H1 (cell line): ENCODE results near the gene SLC17A6. TPM values are rescaled to one million over a fixed set of nuclear protein-coding genes. Genes with fewer than 3 reads are reported as not detected.

Source experiments
- ASH2L ChIP-seq: fragments of 200-600, 300-600 bp; sonication (generic); IDR thresholded peaks from one replicate; pipeline ENCODE4 v1.7.1; 2017; ENCODE audit warnings: low read length
- CHD1 ChIP-seq: IDR thresholded peaks from 2 replicates; pipeline ENCODE4 v1.6.1; 2012; ENCODE audit warnings: low read depth, low read length, improper control_type of control experiment
- EGR1 ChIP-seq: IDR thresholded peaks from 2 replicates; pipeline ENCODE4 v1.6.1; 2011; ENCODE audit warnings: low read depth, low read length, borderline replicate concordance
- HDAC2 ChIP-seq, 2 experiments: fragments of 300-600 bp in 1 of 2; sonication (generic) in 1 of 2; IDR thresholded peaks; 2 replicates each; pipeline ENCODE4 v1.6.1; 2011 to 2012; ENCODE audit warnings: low read depth in 2 of 2, low read length in 2 of 2, mild to moderate bottlenecking in 2 of 2, moderate library complexity in 2 of 2, borderline replicate concordance in 1 of 2, inconsistent platforms in 1 of 2
- RFX5 ChIP-seq: IDR thresholded peaks from 2 replicates; pipeline ENCODE4 v1.6.1; 2011; ENCODE audit warnings: low read depth, low read length, improper control_type of control experiment, borderline replicate concordance
- RNF2 ChIP-seq: fragments of 200-900, 300-1000 bp; sonication (generic); IDR thresholded peaks from 2 replicates; pipeline ENCODE4 v1.7.1; 2016; ENCODE audit warnings: borderline replicate concordance, low read depth, mild to moderate bottlenecking, antibody characterized with exemption, low read length; ENCODE audit not compliant: poor library complexity, severe bottlenecking; ENCODE audit errors: missing control alignments
- SP2 ChIP-seq: IDR thresholded peaks from 2 replicates; pipeline ENCODE4 v1.6.1; 2012; ENCODE audit warnings: mild to moderate bottlenecking, low read length, inconsistent platforms
- SP4 ChIP-seq: IDR thresholded peaks from 2 replicates; pipeline ENCODE4 v1.6.1; 2012; ENCODE audit warnings: low read length, inconsistent platforms
- SUZ12 ChIP-seq: fragments of 200-600 bp; sonication (generic); IDR thresholded peaks from 2 replicates; pipeline ENCODE4 v1.6.1; 2012; ENCODE audit warnings: mild to moderate bottlenecking, inconsistent platforms, low read length, moderate library complexity, mixed read lengths
- polyA plus RNA-seq, 7 experiments: library from polyadenylated mRNA; depleted of rRNA in 3 of 7; stranded (reverse) in 5 of 7; unstranded in 2 of 7; fragments of >200 nt in 5 of 7; fragments of 200-250 nt in 2 of 7; gene quantifications; 1 replicate in 5 of 7; 2 replicates in 1 of 7; 4 replicates in 1 of 7; pipeline versions ENCODE4 v1.2.1 to v1.2.3, GENCODE V29; 2011 to 2013; ENCODE audit warnings: missing spikeins in 2 of 7, mixed read lengths in 2 of 7
- total RNA-seq: library from RNA; stranded (reverse); fragmentation: NEBNext Ultra II Directional; extraction: Animal tissue kit (Norgen Biotek cat#: 25700); gene quantifications from 2 replicates; pipeline ENCODE4 v1.2.1, GENCODE V29; 2021
- TF ChIP-seq, protein P1 (sequence below): IDR thresholded peaks from 2 replicates; pipeline ENCODE4 v1.6.1; 2012; ENCODE audit warnings: inconsistent platforms
- TF ChIP-seq, protein P2 (sequence below): IDR thresholded peaks from 2 replicates; pipeline ENCODE4 v1.6.1; 2012; ENCODE audit warnings: low read length, inconsistent platforms

Gene SLC17A6
- total and polyA plus RNA-seq, 2 of the 8 experiments (the other 6 are each of a cell fraction or from before 2014, with no cell fraction given), result 0.24 to 1.6 TPM

DNA sequence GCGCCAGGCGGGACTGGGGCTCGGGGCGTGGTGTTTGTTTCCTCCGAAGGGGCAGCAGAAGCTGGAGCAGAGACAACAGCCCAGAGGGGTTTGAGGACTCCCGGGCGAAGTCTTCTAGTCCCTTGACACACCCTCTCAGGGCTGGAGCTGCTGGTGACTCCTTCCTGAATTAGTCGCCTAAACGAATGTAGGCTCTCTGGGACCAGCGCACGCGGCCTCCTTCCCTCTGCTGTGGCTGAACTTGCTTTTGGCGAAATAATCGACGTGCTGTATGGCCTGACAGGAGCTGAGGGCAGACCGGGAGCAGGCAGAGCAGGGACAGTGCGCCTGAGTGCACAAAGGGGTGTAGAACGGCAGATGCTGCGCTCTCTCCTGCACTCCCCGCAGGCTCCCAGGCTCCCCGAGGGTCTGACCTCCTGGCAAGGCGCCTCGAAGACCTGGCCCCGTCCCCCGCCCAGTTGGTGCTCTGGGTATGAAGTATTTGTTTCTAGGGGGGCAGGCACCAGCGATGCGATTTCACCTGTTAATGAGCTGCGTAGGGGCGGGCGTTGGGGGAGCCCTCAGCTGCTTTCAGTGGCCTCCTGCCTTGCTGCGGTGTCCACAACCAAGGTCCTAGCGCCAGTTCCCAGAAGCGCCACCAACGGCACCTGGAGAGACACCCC, 5.3 kb downstream of the SLC17A6 start (continued):
- TF ChIP-seq, protein P1, sequence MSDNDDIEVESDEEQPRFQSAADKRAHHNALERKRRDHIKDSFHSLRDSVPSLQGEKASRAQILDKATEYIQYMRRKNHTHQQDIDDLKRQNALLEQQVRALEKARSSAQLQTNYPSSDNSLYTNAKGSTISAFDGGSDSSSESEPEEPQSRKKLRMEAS, result peak; percentile 84
- TF ChIP-seq CHD1 (no peak), SP4 (no peak), SP2 (no peak), SUZ12 (peak; percentile 45; the same call in 1 of the 2 replicates), RFX5 (no peak), RNF2 (peak; percentile 49), EGR1 (no peak), HDAC2 (IDR thresholded peaks at IDR 0.05; ENCODE audit: borderline replicate concordance in 1 of 2, low read depth in 2 of 2, low read length in 2 of 2) (peak in 1 of 2 experiments; percentile 54; a peak in 1 of 4 replicates), ASH2L (peak; percentile 80)
- TF ChIP-seq, protein P2, sequence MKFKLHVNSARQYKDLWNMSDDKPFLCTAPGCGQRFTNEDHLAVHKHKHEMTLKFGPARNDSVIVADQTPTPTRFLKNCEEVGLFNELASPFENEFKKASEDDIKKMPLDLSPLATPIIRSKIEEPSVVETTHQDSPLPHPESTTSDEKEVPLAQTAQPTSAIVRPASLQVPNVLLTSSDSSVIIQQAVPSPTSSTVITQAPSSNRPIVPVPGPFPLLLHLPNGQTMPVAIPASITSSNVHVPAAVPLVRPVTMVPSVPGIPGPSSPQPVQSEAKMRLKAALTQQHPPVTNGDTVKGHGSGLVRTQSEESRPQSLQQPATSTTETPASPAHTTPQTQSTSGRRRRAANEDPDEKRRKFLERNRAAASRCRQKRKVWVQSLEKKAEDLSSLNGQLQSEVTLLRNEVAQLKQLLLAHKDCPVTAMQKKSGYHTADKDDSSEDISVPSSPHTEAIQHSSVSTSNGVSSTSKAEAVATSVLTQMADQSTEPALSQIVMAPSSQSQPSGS, result no peak
